ENCODE measurements around the gene GRK5.

Gene GRK5

GRCh38 chr10:119375574-119376272 lies 168.4 kb downstream of the GRK5 start:
- Histone ChIP-seq H3K27ac (ENCODE audit: low read length) (no peak overlapping the region), H3K4me2 (ENCODE audit: low read depth, low read length) (no peak overlapping the region), H3K9me3 (replicated peaks; ENCODE audit: insufficient read depth, low read length) (no peaks in the 10 kb centered on the region), H3K36me3 (replicated peaks; ENCODE audit: insufficient read depth, low read length) (0 out of 2 replicates have a peak, but pooled peaks cover 1% of the 10 kb centered on the region), H3K79me2 (ENCODE audit: low read length) (peaks cover 93% of the 10 kb centered on the region), H2AFZ (ENCODE audit: low read length) (no peak overlapping the region), H3K27me3 (replicated peaks; ENCODE audit: insufficient read depth, low read length) (no peaks in the 10 kb centered on the region), H3K4me3 (ENCODE audit: low read length) (no peak overlapping the region), H3K9ac (ENCODE audit: low read length) (no peak overlapping the region), H4K20me1 (ENCODE audit: insufficient read depth, low read length) (no peaks in the 10 kb centered on the region), H3F3A (ENCODE audit: insufficient read depth, low read length) (no peaks in the 10 kb centered on the region), H3K4me1 (ENCODE audit: low read length) (no peaks in the 10 kb centered on the region), H3K9me2 (replicated peaks; ENCODE audit: insufficient read depth, low read length) (no peaks in the 10 kb centered on the region)
- DNase-seq: no peak
- TF ChIP-seq EZH2phosphoT487 (IDR thresholded peaks at IDR 0.05; ENCODE audit: low read length): no peak
- TF ChIP-seq CTCF (IDR thresholded peaks at IDR 0.05; ENCODE audit: low read length): no peak
- TF ChIP-seq EZH2 (optimal IDR thresholded peaks at IDR 0.05; ENCODE audit: low read depth, low read length): no peak

GRCh38 chr10:119377451-119377957 lies 170.1 kb downstream of the GRK5 start:
- no peak overlapping the region for H3K4me2 ChIP-seq (ENCODE audit: low read depth, low read length)
- no peak overlapping the region for H3K27ac ChIP-seq (ENCODE audit: low read length)
- H2AFZ ChIP-seq (ENCODE audit: low read length): no peak overlapping the region
- peaks cover 88% of the 10 kb centered on the region for H3K79me2 ChIP-seq (ENCODE audit: low read length)
- H3K9ac ChIP-seq (ENCODE audit: low read length): no peak overlapping the region
- H3K9me3 ChIP-seq (replicated peaks; ENCODE audit: insufficient read depth, low read length): no peaks in the 10 kb centered on the region
- H3K9me2 ChIP-seq (replicated peaks; ENCODE audit: insufficient read depth, low read length): no peaks in the 10 kb centered on the region
- 0 out of 2 replicates have a peak, but pooled peaks cover 11% of the 10 kb centered on the region for H3K36me3 ChIP-seq (replicated peaks; ENCODE audit: insufficient read depth, low read length)
- DNase-seq: no peak
- no peak overlapping the region for H3K4me3 ChIP-seq (ENCODE audit: low read length)
- peaks cover 8% of the 10 kb centered on the region for H3K4me1 ChIP-seq (ENCODE audit: low read length)
- no peaks in the 10 kb centered on the region for H3K27me3 ChIP-seq (replicated peaks; ENCODE audit: insufficient read depth, low read length)
- no peaks in the 10 kb centered on the region for H4K20me1 ChIP-seq (ENCODE audit: insufficient read depth, low read length)
- H3F3A ChIP-seq (ENCODE audit: insufficient read depth, low read length): no peaks in the 10 kb centered on the region
- TF ChIP-seq EZH2phosphoT487 (IDR thresholded peaks at IDR 0.05; ENCODE audit: low read length) (no peak), EZH2 (optimal IDR thresholded peaks at IDR 0.05; ENCODE audit: low read depth, low read length) (no peak), CTCF (IDR thresholded peaks at IDR 0.05; ENCODE audit: low read length) (no peak)

- Histone ChIP-seq H3K9ac (ENCODE audit: low read length) (no peak overlapping the region), H3K4me1 (ENCODE audit: low read length) (peaks cover 14% of the 10 kb centered on the region), H3K27me3 (replicated peaks; ENCODE audit: insufficient read depth, low read length) (no peaks in the 10 kb centered on the region), H3K4me3 (ENCODE audit: low read length) (no peak overlapping the region), H3K4me2 (ENCODE audit: low read depth, low read length) (no peak overlapping the region), H3F3A (ENCODE audit: insufficient read depth, low read length) (peaks cover 2% of the 10 kb centered on the region; the same call in 1 of the 2 replicates), H4K20me1 (ENCODE audit: insufficient read depth, low read length) (no peaks in the 10 kb centered on the region), H3K9me2 (replicated peaks; ENCODE audit: insufficient read depth, low read length) (no peaks in the 10 kb centered on the region), H3K36me3 (replicated peaks; ENCODE audit: insufficient read depth, low read length) (0 out of 2 replicates have a peak, but pooled peaks cover 11% of the 10 kb centered on the region), H2AFZ (ENCODE audit: low read length) (no peak overlapping the region), H3K79me2 (ENCODE audit: low read length) (peaks cover 82% of the 10 kb centered on the region), H3K27ac (ENCODE audit: low read length) (no peak overlapping the region), H3K9me3 (replicated peaks; ENCODE audit: insufficient read depth, low read length) (no peaks in the 10 kb centered on the region)
- no peak for DNase-seq
- TF ChIP-seq CTCF (IDR thresholded peaks at IDR 0.05; ENCODE audit: low read length) (no peak), EZH2 (optimal IDR thresholded peaks at IDR 0.05; ENCODE audit: low read depth, low read length) (no peak), EZH2phosphoT487 (IDR thresholded peaks at IDR 0.05; ENCODE audit: low read length) (no peak)
Measured at GRCh38 chr10:119377958-119378736, 170.8 kb downstream of the GRK5 start.

All from MM.1S (cell line).